HG02798 (cell line): ENCODE measurements around the gene TFG.

ENCODE experiments used
- ATAC-seq: cut with Tn5 transposase; IDR thresholded peaks from one replicate; pipeline ENCODE4 v1.9.1; 2021; ENCODE audit warnings: mild to moderate bottlenecking; ENCODE audit not compliant: unreplicated experiment, poor library complexity

The TFG gene

DNA sequence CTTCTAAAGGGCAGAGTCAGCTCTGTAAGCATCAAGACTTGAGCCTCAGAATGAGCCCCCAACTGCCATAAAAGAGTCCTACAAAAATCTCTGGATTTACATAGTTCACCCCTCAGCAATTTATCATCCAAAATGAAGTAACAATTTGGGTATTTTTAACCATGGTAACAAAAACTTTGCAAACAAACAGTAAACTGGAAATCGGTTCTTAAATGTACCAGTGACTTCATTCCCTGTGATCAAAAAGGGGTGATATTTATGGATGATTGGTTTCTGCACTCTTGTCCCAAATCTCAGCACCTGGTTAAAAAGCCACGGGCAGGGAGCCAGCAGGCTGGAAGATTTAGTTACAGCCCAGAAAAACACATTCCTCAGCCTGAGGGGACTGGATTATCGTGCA, 73.6 kb downstream of the TFG start:
- no peak for ATAC-seq

DNA sequence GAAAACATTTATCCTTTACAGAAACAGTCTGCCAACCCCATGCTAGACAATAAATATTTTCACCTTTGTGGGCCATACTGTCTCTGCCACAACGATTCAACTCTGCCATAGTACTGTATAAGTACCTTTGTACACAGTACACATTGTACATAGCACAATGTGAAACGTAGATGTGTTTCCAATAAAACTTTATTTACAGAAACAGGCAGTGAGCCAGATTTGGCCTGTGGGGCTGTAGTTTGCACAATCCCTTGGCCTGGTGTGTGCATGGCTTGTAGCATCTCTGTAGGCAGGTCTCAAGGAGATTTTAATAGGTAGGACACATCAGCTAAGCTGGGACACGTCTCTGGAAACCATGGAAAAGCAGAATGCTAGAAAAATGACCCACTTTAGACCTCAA, 74.3 kb downstream of the TFG start:
- no peak for ATAC-seq

DNA sequence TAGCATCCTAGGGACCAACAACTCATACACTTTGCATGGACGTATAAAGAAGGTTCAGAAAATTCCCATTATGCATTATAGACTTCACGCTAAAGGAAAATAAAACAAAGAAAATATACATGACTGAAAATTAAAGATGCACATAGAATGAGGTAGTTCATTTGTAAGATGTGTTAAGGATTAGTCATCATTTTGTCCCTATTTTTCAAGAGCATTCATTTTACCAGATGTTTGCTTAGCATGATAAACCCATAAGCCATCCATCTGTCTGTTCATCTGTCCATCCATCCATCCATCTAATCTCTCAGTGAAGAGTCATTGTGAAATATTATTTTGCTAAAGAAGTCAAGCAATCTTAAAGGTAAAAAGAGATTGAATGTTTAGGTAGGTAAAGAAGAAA, 80.3 kb downstream of the TFG start:
- no peak for ATAC-seq

DNA sequence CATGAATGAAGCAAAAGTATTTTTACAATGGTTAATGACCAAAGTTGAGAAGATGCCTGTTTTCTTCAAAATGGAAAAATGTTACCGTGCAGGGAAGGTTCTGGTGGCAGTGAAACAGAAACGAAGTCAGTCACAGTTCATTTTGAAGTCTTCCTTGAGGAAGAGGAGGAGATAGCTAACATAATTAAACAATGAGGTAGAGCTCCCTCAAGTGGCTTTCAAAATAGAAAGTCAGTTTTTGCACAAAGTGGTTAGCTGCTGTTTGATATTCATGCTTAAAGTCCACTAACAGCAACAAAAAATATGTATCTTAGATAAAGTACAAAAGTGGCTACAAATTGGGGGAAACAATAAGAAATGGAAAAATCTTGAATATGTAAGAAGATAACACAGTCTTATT, 87.3 kb downstream of the TFG start:
- peak; percentile 44 for ATAC-seq

- no peak for ATAC-seq
Measured at GRCh38 chr3:100798012-100798411, 88.7 kb downstream of the TFG start.
